C4-2B (cell line): ENCODE data around the gene ASIC4.

Experiments used
- H3K27ac ChIP-seq: fragments of 450-650 bp; 2 replicates; pipeline ENCODE4 v1.5.1; 2017
- CTCF ChIP-seq: fragments of 450-650 bp; conservative IDR thresholded peaks from 2 replicates; pipeline ENCODE4 v1.5.1; 2017; ENCODE audit warnings: mild to moderate bottlenecking
- ZFX ChIP-seq: fragments of 450-650 bp; IDR thresholded peaks from 2 replicates; pipeline ENCODE4 v1.6.1; 2017

The ASIC4 gene

GRCh38 chr2:219514196-219514761 is at the start of gene ASIC4:
ASIC4 (plus strand) TSS chr2:219514482; CDS start chr2:219514725, 243 bp downstream.
- no peak within 1 kb of the TSS for H3K27ac ChIP-seq
- TF ChIP-seq ZFX (no peak), CTCF (no peak)

- H3K27ac ChIP-seq = no peak overlapping the region
- TF ChIP-seq ZFX (no peak), CTCF (no peak)
These were observed 48.4 kb upstream of the ASIC4 start for GRCh38 chr2:219465659-219466561.

- TF ChIP-seq ZFX (no peak), CTCF (no peak)
- no peak overlapping the region for H3K27ac ChIP-seq
These were observed 47.2 kb upstream of the ASIC4 start for GRCh38 chr2:219466816-219467735.

GRCh38 chr2:219467736-219468075 is 46.6 kb upstream of the ASIC4 start:
- TF ChIP-seq ZFX (no peak), CTCF (no peak)
- no peak overlapping the region for H3K27ac ChIP-seq

GRCh38 chr2:219468410-219469185 is 45.7 kb upstream of the ASIC4 start:
- TF ChIP-seq CTCF (no peak), ZFX (no peak)
- no peak overlapping the region for H3K27ac ChIP-seq

GRCh38 chr2:219469186-219469724 is 45.0 kb upstream of the ASIC4 start:
- no peak overlapping the region for H3K27ac ChIP-seq
- no peak for TF ChIP-seq ZFX
- TF ChIP-seq CTCF = no peak
